Daoy (cell line): Measurements from ENCODE around the gene CHRNB4. TPM values are rescaled to one million over a fixed set of nuclear protein-coding genes. Genes with fewer than 3 reads are reported as not detected.
"Not testable (repeated sequence)": the region's sequence is repeated elsewhere in the genome, so short reads cannot be mapped to it uniquely, and the experiment has no call there.

ENCODE experiments used
- DNase-seq: peaks from one replicate; pipeline ENCODE4 v3.0.0-alpha.2; 2015; ENCODE audit warnings: low read depth
- total RNA-seq: library from RNA; depleted of rRNA; stranded (reverse); fragments of >200 nt; shearing (Covaris generic); gene quantifications from 2 replicates; pipeline ENCODE4 v1.2.3, GENCODE V29; 2014; rRNA removed

Gene CHRNB4, protein sequence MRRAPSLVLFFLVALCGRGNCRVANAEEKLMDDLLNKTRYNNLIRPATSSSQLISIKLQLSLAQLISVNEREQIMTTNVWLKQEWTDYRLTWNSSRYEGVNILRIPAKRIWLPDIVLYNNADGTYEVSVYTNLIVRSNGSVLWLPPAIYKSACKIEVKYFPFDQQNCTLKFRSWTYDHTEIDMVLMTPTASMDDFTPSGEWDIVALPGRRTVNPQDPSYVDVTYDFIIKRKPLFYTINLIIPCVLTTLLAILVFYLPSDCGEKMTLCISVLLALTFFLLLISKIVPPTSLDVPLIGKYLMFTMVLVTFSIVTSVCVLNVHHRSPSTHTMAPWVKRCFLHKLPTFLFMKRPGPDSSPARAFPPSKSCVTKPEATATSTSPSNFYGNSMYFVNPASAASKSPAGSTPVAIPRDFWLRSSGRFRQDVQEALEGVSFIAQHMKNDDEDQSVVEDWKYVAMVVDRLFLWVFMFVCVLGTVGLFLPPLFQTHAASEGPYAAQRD
- total RNA-seq = 0.06 TPM in 1 of 2 replicates, not detected in the other

DNA sequence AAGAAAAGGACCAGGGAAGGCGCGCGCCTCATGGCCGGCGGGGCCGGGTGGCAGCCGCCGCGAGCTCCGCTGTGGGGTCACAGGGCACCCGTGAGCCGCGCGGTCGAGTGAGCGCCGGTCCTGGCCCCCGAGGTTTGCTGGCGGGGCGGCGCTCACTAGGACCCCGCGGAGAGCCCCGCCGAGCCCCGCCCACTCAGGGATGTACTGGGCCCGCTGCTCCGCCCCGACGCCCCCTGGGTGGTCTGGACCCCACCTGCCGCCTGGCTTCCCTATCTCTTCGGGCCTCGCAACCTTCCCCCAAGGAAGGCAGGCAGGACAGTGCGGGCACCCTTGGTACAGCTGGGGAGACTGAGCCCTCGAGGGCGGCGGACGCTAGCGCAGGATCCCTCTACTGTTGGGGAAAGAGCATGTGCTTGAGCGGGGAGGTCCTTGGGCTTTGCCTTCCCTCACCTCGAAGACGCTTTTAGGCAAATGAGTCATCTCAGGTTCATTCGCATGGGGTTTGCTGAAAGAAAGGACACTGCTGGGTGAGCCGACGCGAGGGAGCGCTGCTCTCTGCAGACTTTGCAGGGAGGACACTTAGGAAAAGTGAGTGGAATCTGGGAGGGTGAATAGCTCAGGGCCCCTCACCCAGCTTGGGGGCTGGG is at the start of gene CHRNB4:
CHRNB4 (minus strand) TSS at position 109 of the 647 bp plus-strand sequence; CDS start at position 32, 77 bp downstream.
- DNase-seq = no peak

- DNase-seq = no peak
Observed at GRCh38 chr15:78689626-78690025, 48.6 kb upstream of the CHRNB4 start.

GRCh38 chr15:78685925-78686324 is 44.9 kb upstream of the CHRNB4 start:
- DNase-seq = no peak

- DNase-seq = no peak
Observed at GRCh38 chr15:78685159-78685921, 44.3 kb upstream of the CHRNB4 start.

DNA sequence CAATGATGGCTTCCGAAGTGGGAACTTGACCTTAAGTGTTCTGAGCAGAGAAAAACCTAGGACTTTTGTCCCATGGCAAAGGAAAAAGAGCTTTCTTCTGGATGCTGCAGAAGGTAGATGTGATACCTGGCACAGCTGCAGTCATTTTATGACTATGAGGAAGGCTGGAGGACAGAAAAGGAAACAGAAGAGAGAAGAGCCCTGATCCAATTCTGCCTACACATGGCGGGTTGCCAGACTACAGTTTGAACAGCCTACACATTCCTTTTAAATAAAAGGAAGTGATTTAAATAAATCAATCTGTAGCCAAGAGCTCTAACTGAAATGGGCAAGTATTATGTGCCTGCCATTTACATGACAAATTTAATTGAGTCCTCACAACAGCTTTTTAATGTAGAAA is 43.6 kb upstream of the CHRNB4 start:
- no peak for DNase-seq

DNA sequence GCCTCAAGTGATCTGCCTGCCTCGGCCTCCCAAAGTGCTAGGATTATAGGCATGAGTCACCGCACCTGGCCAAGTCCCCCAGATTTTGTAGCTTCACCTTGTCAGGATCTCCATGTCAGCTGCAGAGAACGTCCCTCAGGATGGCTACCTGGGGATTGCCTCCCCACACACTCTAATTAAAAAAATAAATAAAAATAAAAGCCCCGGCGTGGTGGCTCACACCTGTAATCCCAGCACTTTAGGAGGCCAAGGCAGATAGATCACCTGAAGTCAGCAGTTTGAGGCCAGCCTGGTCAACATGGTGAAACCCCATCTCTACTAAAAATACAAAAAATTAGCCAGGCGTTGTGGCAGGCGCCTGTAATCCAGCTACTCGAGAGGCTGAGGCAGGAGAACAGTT is 42.6 kb upstream of the CHRNB4 start:
- DNase-seq = not testable (repeated sequence)

DNA sequence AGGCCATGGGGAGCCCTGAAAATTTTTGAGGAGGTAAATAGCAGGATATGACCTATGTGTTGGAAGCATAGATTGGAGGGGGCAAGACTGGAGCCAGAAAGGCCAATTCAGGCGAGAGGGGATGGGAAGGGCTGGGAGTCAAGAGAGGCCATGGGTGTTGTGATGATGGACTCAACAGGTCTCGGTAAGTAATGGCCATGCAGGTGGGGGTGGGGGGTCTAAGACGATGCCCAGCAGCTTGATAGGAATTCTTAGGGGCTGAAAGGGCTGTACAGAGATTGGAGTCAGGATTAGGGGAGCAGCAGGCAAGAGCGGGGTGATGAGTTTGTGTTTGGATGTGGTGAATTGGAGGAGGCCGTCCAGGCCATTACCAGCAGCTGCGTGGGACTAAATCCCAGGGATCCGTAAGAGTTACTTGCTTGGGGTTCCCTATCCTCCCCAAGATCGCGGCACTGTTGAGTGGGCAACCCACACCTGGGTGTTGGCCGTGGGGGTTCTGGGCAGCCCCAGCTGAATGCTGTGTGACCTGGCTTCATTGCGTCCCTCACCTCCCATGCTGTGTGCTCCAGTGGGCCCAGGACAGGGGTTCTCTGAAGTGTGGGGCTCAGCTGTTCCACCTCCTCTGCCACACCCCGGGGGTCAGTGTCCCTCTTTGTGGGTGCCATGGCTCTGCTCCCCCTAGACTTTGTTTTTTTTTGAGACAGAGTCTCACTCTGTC is 41.8 kb upstream of the CHRNB4 start:
- no peak for DNase-seq

DNA sequence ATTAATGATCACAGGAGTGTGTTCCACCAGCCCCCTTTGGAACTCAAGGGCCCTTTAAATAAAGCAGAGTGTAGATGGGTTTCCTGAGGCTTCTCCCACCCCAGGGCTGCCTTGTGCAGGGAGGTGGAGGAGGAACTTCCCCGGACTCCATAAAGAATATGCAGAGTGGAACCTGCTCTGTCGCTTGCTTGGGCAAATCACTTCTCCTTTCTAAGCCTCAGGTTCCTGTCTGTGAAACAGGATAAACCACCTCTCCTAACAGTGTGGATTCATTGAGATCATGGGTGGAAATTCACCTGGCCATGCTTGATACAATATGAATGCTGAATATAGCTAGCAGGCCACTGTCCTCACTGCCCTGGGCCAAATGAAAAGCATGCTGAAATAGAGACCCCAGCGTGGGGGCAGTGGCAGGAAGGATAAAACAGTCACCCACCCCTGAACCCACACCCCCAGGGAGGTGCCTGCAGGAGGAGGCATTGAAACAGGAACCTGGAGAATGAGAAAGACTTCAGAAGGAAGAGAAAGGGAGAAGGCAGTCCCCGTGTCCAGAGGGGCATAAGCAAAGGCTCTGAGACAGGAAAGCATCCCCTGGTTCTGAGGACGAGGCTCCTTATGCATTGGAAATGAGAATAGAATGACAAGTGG is 41.1 kb upstream of the CHRNB4 start:
- no peak for DNase-seq

DNA sequence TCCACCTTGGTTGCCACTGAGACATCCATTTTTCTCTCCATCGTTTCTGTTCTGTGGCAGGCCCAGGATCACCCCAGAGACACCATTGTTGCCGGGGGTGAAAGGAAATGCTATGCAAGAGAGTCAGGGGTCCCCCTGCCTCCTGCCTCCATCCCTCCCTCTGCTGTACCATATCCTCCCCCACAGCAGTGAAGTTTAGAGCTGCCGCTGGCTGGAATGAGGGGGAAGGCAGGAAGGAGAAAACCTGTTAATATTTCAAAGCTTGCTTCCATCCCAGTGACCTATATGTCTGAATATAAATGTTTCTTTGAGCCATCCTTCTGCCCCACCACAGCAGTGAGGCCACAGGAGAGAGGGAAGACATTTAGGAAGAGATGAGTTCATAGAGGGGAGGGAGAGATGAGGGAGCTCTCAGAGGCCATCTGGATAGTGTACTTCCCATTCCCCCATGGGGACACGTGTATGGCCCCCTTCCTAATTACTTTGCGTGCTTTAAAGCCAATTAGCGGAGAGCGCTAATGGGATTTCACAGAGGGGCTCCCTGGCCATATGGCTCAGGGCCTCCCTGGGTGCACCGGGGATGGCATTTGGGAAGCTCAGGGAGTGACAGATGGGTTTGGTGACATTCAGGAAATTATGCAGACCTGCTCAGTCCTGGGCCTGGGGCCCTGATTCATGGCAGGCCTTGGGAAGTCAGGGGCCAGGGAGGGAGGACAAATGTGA is 40.4 kb upstream of the CHRNB4 start:
- DNase-seq = no peak

DNA sequence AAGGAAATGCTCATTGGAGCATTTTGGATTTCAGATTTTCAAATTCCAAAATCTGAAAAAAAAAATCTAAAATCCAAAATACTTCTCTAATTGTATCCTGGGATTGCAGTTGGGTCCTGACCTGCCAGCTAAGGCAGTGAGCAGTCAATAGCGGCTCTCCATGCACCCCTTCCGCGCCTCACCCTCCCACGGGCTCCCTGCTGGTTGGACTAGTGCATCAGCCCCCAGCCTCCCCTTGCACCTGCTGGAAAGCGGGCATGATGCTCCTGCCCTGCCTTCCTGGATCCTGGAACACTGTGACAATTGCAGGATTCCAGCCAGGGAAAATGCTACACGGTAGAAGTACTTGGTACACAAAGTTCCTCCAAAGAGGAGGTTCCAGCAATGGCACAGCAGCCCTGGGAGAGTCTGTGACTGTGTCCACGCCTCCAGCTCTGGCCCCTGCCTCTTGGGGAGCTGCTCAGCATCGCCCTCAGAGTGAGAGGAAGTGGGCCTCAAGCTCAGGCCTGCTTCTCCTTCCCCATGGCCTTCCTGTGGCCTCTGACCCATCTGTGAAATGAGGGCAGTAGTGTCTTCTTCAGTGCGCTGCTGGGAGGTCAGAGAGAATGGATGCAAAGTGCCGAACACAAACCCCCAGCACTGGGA is 39.5 kb upstream of the CHRNB4 start:
- DNase-seq = no peak

DNA sequence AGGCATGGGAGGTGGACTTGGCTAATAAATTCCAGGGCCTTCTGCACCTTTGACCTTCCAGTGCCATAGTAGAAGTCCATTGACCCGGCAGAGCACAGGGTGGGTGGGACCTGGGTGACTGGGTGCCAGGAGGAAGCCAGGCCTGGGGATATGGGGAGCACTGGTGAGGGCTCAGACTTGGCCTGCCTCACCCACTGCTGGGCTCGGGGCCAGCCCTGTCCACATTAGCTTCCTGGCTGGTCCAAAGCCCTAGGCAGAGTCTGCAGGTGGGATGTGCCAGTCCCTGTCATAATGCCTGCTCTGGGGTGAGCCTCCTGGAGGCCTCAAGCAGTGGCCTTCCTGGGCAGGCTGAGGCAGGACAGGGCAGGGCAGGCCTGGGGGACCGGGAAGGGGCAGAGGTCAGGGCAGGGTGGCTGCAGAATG is 38.1 kb upstream of the CHRNB4 start:
- no peak for DNase-seq

- no peak for DNase-seq
Observed at GRCh38 chr15:78676424-78677110, 35.6 kb upstream of the CHRNB4 start.

- no peak for DNase-seq
Observed at GRCh38 chr15:78675617-78676360, 34.8 kb upstream of the CHRNB4 start.

- no peak for DNase-seq
Observed at GRCh38 chr15:78675206-78675605, 34.2 kb upstream of the CHRNB4 start.

GRCh38 chr15:78673917-78674444 is 33.0 kb upstream of the CHRNB4 start:
- no peak for DNase-seq

GRCh38 chr15:78673476-78673875 is 32.5 kb upstream of the CHRNB4 start:
- DNase-seq = no peak

GRCh38 chr15:78672285-78673014 is 31.4 kb upstream of the CHRNB4 start:
- DNase-seq = no peak
